ENCODE results near the gene NFATC1. TPM values are rescaled to one million over a fixed set of nuclear protein-coding genes. Genes with fewer than 3 reads are reported as not detected.

Gene NFATC1
- polyA plus RNA-seq, 3 donors = 6.0 to 6.4 (median 6.1) TPM

DNA sequence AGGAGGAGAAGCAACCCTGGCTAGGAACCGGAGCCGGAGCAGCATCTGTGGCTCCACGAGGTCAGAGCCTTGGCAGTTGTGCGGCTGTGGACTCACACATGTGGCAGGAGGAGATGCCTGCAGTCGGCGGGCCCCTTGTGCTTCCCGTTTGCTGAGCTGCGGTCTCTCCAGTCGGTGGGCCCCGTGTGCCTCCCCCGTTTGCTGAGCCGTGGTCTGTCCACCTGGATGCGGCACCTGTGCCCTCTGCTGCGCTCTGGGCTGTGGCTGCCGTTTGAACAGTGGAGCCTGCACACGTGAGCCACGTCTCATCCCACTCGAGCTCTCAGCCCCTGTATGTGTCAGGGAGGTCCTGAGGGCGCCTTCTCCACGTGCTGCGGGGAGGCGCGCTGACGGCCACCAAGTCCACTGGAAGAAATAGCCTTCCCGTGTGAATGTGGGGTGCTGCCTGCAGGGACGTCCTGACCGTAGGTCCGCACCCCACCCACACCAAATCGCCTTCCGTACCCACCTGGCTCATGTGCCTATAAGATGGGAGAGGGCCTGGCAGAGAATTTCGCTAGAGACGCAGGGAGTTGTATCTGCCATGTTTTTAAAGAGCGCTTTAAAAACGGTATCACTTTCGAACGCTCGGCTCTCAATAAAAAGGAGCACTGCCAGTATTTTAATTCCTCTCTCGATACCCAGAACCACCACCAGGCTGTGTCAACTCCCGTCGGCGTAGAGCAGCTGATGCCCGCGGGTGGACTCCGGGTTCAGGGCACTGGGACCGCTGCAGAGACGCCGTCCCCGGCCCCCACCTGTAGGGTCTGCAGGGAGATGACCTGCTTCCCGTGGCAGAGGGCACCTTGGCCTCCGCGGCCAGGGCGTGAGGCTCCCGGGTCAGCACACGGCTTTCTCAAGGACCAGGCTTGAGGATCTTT lies 117.0 kb downstream of the NFATC1 start:
- no peak for DNase-seq (ENCODE audit: low read depth in 3 of 3, low spot score in 2 of 3)

DNA sequence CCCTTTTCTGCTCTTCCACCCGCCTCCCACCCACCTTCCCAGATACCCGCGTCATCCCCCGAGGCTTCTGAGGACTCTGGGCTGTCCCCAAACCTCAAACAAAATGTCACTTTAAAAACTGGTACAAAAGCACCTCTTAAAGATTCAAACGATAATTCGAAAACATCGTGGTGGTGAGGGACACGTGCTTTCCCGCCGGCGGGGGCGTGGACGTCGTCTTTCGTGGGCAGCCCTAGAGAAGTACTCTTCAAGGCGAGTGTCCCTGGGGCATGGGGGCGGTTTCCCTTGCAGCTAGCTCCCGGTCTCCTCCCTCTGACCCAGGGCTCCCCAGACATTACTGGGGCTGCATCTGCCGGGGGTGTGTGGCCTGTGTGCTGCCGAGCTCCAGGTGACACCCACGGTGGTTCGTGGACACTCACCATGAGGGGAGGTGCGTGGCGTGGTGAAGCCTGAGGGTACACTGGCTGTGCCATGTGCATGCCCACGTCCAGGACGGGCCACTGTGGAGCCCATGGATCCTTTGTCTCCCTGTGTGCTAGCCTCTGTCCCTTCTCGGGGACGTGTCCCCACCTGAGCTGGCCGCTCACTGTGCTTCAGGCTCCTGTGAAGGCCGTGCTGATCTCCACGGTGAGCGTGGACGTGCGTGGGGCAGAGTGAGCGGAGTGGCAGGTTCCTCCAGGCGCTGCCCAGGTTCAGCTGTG lies 117.8 kb downstream of the NFATC1 start:
- no peak for DNase-seq (ENCODE audit: low read depth in 3 of 3, low spot score in 2 of 3)

DNA sequence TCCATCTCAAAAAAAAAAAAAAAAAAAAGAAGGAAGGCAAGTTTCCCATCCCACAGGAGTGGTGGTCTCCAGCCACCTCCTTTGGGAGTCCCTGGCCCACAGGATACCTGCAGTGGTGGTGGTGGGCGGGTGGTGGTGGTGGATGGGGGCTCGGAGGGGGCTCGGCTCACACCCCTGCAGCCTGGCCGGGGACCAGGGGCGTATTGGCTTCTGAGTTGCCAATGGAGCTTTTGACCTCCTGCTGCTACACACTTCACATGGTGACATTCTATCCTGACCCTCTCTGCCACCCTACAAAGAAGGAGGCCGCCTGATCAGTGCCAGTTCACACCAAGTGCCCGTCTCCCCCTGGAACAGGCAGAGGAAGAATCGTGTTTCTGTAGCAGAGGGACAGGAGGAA lies 119.6 kb downstream of the NFATC1 start:
- no peak for DNase-seq (ENCODE audit: low read depth in 3 of 3, low spot score in 2 of 3)

DNA sequence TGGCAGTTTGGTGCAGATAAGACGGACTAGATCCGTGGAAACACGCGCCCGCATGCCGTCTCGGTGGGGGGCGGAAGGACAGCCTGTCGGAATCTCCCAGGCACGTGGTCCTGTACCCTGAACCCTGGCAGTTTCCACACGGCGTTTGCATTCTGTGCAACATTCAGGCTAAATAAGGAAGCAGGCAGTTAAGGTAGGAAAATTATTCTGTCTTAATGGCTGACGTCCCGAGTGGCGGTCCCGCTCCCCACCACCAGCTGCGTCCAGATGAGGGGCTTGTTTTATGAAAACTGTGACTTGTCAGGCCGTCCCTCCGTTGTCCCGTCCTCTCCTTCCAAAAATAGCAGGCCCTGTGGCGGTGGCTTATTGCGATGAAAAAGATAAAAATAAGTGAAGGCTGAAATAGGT lies 120.2 kb downstream of the NFATC1 start:
- no peak for DNase-seq (ENCODE audit: low read depth in 3 of 3, low spot score in 2 of 3)

DNA sequence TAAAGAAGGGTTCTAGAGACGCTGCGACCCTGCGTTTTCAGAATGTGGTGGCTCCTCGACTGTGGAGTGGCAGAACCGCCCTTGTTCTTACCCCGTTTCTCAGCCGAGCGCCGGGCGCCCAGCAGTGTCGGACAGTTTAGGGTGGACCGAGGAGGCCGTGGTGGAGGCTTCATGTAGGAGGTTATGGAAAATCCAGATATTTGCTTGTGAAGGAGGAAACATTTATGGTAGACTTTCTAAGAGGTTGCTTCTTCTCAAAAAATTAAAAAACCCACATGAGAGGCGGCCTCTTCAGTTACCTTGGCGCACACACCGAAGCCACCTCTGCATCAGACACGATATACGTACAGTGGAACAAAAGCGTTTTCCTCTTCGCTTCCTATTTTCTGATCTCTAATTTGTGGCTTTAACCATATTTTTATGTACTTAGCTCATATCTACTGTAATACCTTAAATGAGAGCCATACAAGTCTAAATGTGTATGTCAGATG lies 120.8 kb downstream of the NFATC1 start:
- no peak for DNase-seq (ENCODE audit: low read depth in 3 of 3, low spot score in 2 of 3)

DNA sequence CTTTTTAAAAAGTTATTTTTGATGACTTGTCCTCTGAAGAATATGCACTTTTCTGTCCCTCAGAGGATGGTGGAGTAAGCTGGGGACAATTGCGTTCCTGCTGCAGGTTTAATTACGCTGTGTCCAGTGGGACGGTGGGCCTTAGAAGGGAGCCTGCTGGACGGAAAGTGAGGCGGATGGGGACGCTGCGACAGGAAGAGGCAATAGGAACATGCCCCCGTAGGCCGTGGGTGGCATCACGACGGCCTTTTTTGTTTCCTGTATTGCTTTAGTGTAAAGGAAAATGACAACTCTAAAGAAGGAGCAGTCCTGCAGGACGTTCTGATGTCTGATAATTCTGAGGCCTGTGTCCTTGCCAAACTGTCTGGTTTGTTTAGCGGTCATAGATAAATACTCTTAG lies 121.6 kb downstream of the NFATC1 start:
- no peak for DNase-seq (ENCODE audit: low read depth in 3 of 3, low spot score in 2 of 3)

DNA sequence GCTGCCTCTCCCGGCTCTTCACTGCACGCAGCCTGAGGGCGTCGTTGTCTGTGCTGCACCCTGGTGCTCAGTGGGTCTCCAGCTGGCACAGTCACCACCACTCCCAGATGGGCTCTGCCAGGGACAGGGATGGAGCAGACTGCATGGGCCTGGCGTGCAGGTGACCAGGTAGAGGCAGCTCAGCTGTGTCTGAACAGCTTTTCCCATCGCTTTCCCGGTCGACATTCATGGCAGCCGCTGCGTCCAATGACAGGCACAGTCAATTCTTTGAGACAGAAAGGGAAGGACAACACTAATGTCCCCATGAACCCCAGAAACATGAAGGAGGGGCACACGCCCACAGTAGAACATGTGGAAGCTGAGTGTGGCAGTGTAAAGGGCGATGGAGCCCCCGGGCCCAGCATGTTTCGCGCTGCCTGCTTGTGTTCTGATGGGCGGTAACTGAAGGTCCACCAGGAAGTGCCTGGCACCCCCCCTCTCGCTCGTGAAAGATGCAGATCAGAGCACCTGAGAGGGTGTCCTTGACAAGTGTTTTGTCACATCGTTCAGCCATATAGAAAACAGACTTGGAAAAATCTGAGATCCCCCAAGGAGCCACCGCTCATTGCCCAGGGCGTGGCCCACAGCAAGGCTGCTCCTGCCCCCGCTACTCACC lies 122.4 kb downstream of the NFATC1 start:
- no peak for DNase-seq (ENCODE audit: low read depth in 3 of 3, low spot score in 2 of 3)

DNA sequence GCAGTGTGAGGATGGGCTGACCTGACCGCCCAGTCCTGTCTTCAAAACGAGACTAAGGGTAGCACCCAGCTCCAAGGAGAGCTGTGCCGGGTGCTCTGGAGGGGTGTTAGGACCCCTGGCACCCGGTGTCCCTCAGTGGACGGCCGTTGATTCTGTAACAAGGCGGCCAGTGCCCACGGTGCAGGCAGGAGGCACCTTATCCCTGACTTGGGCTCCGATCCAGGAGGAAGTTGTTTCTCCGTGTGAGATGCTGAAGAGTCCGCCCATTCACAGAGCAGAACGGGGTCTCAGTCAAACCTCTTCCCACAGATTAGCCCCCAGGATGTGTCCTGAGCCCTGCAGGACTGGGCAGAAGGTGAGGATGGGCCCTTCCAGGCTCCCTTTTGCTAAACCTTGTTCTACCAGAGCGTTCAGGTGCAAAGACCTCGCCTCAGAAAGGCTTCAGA lies 123.0 kb downstream of the NFATC1 start:
- no peak for DNase-seq (ENCODE audit: low read depth in 3 of 3, low spot score in 2 of 3)

DNA sequence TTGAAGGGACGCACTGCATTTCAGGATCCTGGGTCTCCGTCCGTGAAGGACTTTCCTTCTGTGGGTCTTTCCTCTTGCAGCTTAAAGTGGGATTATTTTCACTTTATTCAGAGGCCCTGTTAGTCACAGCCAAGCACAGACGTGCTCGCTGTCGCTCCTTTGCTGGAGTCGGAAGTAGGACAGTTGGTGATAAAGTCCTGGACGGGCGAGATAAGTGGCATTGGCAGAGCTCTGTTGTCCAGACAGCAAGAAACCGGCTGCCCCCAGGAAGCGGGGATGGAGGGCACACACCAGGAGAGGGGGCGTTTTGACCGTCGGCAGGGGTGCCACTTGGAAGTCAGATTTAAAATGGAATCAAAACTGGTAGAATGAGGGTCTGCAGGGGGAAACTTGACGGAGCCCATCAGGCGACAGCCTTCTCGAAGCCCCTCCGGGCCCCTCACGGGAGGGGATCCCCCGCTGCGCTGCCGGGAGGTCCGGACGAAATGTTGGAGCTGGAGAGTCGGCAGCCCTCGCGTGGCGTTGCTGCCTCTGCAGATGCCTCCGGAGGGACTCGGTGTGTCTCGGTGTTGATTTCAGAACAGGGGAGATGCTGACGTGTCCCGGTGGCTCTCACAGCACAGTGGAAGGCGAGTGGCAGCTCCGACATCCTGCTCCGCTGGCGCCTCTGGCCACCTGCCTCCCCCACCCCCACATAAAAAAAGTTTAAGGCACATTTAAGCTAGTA lies 124.2 kb downstream of the NFATC1 start:
- DNase-seq (ENCODE audit: low read depth in 3 of 3, low spot score in 2 of 3) = no peak

DNA sequence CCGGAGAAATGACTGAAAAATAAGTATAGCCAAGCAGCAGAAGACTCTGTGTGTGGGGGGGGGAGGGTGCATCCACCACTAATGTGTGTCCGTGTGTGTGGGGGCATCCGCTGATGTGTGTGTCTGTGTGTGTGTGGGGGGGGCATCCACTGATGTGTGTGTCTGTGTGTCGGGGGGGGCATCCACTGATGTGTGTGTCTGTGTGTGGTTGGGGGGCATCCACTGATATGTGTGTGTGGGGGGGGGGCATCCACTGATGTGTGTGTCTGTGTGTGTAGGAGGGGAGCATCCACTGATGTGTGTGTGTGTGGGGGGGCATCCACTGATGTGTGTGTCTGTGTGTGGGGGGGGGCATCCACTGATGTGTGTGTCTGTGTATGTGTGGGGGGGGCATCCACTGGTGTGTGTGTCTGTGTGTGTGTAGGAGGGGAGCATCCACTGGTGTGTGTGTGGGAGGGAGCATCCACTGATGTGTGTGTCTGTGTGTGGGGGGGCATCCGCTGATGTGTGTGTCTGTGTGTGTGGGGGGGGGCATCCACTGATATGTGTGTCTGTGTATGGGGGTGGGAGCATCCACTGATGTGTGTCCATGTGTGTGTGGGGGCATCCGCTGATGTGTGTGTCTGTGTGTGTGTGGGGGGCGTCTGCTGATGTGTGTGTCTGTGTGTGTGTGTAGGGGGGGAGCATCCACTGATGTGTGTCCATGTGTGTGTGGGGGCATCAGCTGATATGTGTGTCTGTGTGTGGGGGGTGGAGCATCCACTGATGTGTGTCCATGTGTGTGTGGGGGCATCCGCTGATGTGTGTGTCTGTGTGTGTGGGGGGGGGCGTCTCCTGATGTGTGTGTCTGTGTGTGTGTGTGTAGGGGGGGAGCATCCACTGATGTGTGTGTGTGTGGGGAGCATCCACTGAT lies 125.0 kb downstream of the NFATC1 start:
- no peak for DNase-seq (ENCODE audit: low read depth in 3 of 3, low spot score in 2 of 3)

DNA sequence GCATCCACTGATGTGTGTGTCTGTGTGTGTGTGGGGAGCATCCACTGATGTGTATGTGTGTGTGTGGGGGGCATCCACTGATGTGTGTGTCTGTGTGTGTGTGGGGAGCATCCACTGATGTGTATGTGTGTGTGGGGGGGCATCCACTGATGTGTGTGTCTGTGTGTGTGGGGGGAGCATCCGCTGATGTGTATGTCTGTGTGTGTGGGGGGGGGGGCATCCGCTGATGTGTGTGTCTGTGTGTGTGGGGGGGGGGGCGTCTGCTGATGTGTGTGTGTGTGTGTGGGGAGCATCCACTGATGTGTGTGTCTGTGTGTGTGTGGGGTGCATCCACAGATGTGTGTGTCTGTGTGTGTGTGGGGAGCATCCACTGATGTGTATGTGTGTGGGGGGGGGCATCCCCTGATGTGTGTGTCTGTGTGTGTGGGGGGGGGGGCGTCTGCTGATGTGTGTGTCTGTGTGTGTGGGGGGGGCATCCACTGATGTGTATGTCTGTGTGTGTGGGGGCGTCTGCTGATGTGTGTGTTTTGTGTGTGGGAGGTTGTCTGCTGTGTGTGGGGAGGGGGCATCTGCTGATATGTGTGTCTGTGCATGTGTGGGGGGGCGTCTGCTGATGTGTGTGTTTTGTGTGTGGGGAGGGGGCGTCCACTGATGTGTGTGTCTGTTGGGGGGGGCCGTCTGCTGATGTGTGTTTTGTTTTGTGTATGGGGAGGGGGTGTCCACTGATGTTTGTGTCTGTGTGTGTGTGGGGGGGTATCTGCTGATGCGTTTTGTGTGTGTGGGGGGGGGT lies 125.9 kb downstream of the NFATC1 start:
- no peak for DNase-seq (ENCODE audit: low read depth in 3 of 3, low spot score in 2 of 3)

DNA sequence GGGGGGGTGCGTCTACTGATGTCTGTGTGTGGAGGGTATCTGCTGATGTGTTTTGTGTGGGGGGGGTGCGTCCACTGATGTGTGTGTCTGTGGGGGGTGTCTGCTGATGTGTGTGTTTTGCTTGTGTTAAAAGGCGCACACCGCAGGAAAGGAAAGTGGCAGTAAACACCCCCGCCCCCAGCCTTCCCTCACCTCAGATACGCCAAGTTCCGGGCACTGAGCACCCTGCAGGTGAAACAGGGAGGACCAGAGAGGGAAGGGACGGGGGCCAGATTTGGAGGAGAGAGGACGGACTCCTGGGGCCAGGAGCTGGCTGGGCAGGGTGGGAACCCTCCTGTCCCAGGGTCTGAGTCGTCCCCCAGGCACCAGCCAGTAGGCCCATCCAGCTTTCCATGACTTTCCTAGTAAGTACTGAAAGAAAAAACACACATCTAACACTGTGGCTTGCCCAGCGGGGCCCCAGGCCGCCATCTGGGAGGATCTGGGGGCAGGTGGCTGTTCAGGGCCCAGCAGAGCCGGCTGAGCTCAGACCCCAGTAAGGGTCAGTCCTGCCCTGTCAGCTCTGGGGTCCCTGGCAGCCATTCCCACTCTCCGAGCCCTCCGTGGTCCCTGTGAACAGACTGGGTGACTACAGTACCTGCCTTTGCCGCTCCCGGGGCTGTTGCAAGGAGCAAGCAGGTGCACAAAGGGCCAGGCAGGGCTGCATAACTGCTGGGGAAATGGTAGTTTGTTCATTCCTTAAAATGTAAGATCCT lies 126.9 kb downstream of the NFATC1 start:
- no peak for DNase-seq (ENCODE audit: low read depth in 3 of 3, low spot score in 2 of 3)

DNA sequence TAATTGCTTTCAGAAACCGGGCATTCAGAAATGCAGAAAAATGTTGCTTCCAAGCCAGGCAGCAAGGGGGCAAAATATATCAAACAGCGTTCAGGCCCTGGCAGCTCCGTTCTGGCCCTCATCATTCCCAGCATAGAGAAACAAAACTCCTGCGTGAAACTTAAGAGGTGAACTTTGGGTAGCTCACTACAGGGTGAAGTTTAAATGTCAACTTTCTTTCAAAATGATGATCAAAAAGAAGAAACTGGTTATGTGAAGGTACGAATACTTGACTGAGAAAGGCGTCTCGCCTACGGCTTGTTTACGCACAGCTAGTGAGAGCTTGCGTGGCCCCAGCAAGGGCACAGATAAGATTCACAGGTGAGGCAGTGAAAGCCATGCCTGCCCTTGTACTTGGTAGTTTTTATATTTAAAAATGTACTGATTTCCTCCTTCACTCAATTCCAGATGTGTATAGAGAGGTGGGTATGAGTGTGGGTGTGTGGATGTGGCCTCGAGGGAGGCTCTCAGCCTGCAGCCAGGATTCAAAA lies 127.5 kb downstream of the NFATC1 start:
- no peak for DNase-seq (ENCODE audit: low read depth in 3 of 3, low spot score in 2 of 3)

DNA sequence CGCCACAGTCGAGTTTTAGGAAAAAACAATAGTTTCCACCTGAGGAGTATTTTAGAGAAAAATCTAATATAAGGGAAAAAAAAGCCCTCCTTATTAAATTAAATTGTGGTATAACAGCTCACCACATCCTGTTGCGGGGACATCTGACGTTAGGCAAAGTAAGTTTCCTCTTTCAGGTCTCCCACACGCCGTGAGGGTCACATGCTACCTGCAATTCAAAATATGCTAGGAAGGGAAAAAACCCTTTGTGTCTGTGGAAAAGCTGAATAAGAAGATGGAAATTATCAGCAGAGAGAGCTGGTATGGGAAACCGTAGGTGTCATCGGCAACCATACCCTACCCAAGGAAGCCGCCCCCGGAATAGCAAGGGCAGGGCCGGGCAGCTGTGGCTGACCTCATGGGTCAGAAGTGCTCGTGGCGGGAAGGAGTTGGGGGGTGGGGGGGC lies 128.0 kb downstream of the NFATC1 start:
- no peak for DNase-seq (ENCODE audit: low read depth in 3 of 3, low spot score in 2 of 3)

DNA sequence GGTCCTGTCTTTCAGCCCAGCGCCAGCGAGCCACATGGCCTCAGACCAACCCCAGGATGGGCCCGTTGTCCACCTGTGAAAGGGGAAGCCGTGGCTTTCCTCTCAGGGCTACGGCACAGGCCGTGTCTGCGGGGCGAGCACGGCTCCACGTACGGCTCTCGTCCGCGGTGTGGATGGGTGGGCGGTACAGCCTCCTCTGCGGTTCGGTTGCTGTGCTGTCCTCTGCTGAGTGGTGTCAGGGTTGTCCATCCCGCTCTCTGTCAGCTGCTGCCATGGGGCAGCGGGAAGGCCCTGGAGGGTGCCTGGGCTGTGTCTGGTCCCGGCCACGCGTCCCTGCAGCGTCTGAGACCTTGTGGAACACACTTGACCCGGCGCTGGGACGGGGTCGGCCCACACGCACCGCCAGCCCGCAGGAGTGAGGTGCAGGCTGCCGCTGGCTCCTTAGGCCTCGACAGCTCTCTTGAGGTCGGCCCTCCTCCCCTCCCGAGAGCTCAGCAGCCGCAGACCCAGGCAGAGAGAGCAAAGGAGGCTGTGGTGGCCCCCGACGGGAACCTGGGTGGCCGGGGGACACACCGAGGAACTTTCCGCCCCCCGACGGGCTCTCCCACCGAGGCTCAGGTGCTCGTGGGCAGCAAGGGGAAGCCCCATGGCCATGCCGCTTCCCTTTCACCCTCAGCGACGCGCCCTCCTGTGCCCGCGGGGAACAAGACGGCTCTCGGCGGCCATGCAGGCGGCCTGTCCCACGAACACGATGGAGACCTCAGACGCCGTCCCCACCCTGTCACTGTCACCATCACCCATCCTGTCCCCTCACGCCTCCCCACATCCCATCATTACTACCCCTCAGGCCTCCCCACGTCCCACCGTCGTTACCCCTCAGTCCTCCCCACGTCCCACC lies 128.7 kb downstream of the NFATC1 start:
- DNase-seq (ENCODE audit: low read depth in 3 of 3, low spot score in 2 of 3) = no peak

DNA sequence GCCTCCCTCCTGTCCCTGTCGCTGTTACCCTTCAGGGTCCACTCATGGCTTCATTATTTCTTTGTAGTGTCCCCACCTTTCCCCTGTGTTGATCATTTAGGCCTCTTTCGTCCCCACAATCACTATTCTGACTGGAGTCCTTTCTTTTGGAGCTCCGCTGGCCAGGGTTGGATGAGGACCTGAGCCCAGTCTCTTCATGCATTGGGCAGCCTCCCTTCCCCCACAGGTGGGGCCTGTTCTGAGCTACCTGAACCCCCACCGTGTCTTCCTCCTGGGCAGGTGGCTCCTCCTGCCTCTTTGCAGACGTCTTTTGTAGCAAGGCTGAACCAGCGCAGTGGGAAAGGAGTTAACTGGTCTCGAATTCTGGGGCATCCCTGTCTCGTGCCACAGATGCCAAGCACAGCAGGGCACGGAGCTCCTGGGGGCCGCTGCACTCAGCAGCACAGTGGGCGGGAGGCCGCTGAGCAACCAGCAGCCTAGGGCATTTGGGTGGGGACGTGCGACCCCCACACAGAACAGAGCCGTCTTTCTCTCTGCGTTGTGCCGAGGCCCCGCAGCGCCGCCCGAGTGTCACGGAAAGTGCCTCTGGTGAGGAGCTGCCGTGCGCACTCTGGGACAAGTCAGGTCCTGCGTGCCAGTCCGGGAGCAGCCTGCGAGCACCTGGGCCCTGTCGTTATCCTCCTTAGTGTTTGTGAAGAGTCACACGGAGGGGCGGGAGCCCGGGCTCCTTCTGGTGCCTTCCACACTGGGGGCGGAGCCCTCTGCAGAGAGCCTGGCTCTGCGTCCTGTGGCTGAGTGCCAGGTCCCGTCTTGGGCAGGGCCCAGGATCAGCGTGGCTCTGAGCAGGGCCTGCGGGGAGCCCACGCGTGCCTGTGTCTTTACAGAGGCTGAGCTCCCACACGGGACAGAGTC lies 130.1 kb downstream of the NFATC1 start:
- no peak for DNase-seq (ENCODE audit: low read depth in 3 of 3, low spot score in 2 of 3)

Data from right renal cortex interstitium (tissue), 3 donors.